HepG2 (cell line): ENCODE results near the gene FKBP8. TPM values are rescaled to one million over a fixed set of nuclear protein-coding genes. Genes with fewer than 3 reads are reported as not detected.

Experiments
- MED1 ChIP-seq: sonication (generic); formaldehyde crosslinking; IDR thresholded peaks from 2 replicates; pipeline ENCODE4 v1.4.0; 2020; ENCODE audit warnings: missing genetic modification reagents
- MED8 ChIP-seq: sonication (generic); formaldehyde crosslinking; IDR thresholded peaks from 2 replicates; pipeline ENCODE4 v1.8.1; 2023; ENCODE audit warnings: mild to moderate bottlenecking, missing genetic modification reagents; ENCODE audit not compliant: insufficient replicate concordance
- MIXL1 ChIP-seq: IDR thresholded peaks from 2 replicates; pipeline ENCODE4 v1.6.1; 2016
- NKX3-1 ChIP-seq: sonication (generic); formaldehyde crosslinking; IDR thresholded peaks from 2 replicates; pipeline ENCODE4 v1.5.0; 2020; ENCODE audit warnings: missing genetic modification reagents
- SIX4 ChIP-seq: sonication (generic); formaldehyde crosslinking; IDR thresholded peaks from 2 replicates; pipeline ENCODE4 v1.4.0; 2020; ENCODE audit warnings: missing genetic modification reagents
- TBX3 ChIP-seq: fragments of 450-650 bp; IDR thresholded peaks from 2 replicates; pipeline ENCODE4 v1.6.1; 2017; ENCODE audit warnings: antibody characterized with exemption, mild to moderate bottlenecking, inconsistent platforms, borderline replicate concordance
- YEATS4 ChIP-seq: sonication (generic); formaldehyde crosslinking; IDR thresholded peaks from 2 replicates; pipeline ENCODE4 v1.4.0; 2020; ENCODE audit warnings: missing genetic modification reagents, borderline replicate concordance
- ZFP41 ChIP-seq: sonication (generic); formaldehyde crosslinking; IDR thresholded peaks from 2 replicates; pipeline ENCODE4 v1.4.0; 2020; ENCODE audit warnings: mild to moderate bottlenecking, missing genetic modification reagents, borderline replicate concordance
- ZNF143 ChIP-seq: sonication (generic); formaldehyde crosslinking; IDR thresholded peaks from 2 replicates; pipeline ENCODE4 v1.4.0; 2020; ENCODE audit warnings: missing genetic modification reagents
- ZNF280B ChIP-seq: sonication (generic); formaldehyde crosslinking; IDR thresholded peaks from 2 replicates; pipeline ENCODE4 v1.5.0; 2020; ENCODE audit warnings: missing genetic modification reagents, mild to moderate bottlenecking, borderline replicate concordance
- ZNF3 ChIP-seq: IDR thresholded peaks from 2 replicates; pipeline ENCODE4 v1.7.0; 2017; ENCODE audit warnings: inconsistent platforms
- ZNF468 ChIP-seq: sonication (generic); formaldehyde crosslinking; IDR thresholded peaks from 2 replicates; pipeline ENCODE4 v1.8.0; 2022; ENCODE audit warnings: mild to moderate bottlenecking, moderate library complexity, missing genetic modification reagents
- ZNF543 ChIP-seq: sonication (generic); formaldehyde crosslinking; IDR thresholded peaks from 2 replicates; pipeline ENCODE4 v1.4.0; 2020; ENCODE audit warnings: mild to moderate bottlenecking, missing genetic modification reagents
- ZNF569 ChIP-seq: sonication (generic); formaldehyde crosslinking; IDR thresholded peaks from 2 replicates; pipeline ENCODE4 v1.5.0; 2020; ENCODE audit warnings: mild to moderate bottlenecking, missing genetic modification reagents, moderate library complexity, borderline replicate concordance
- polyA plus RNA-seq, 8 experiments: library from polyadenylated mRNA; depleted of rRNA in 3 of 8; stranded (reverse) in 7 of 8; unstranded in 1 of 8; fragments of >200 nt; fragmentation: Illumina TruSeq in 4 of 8; extraction: Trizol in 4 of 8; gene quantifications; 2 replicates each; pipeline versions ENCODE4 v1.2.1 to v1.2.3, GENCODE V29; 2011 to 2016; ENCODE audit warnings: low read depth in 4 of 8, missing spikeins in 1 of 8, mixed read lengths in 1 of 8; ENCODE audit not compliant: insufficient read depth in 1 of 8
- total RNA-seq, 5 experiments: library from RNA; depleted of rRNA; stranded (reverse); fragments of >200 nt; fragmentation: Illumina TruSeq; extraction: Trizol; gene quantifications; 2 replicates each; pipeline ENCODE4 v1.2.3, GENCODE V29; 2016; ENCODE audit warnings: low read depth in 1 of 5
- TF ChIP-seq, protein P1 (sequence below): sonication (generic); formaldehyde crosslinking; IDR thresholded peaks from 2 replicates; pipeline ENCODE4 v1.4.0; 2020; ENCODE audit warnings: mild to moderate bottlenecking, missing genetic modification reagents
- TF ChIP-seq, protein P2 (sequence below): sonication (generic); formaldehyde crosslinking; IDR thresholded peaks from 2 replicates; pipeline ENCODE4 v1.5.0; 2020; ENCODE audit warnings: missing genetic modification reagents
- TF ChIP-seq, protein P3 (sequence below): sonication (generic); formaldehyde crosslinking; IDR thresholded peaks from 2 replicates; pipeline ENCODE4 v1.4.0; 2020; ENCODE audit warnings: mild to moderate bottlenecking, missing genetic modification reagents
- TF ChIP-seq, protein P4 (sequence below): IDR thresholded peaks from 2 replicates; pipeline ENCODE4 v1.6.1; 2016

FKBP8 gene
- total and polyA plus RNA-seq, 2 of the 13 experiments (the other 11 are each of a cell fraction or from before 2014, with no cell fraction given) = 81.7 to 93.9 TPM

GRCh38 chr19:18589380-18590272 lies 46.3 kb upstream of the FKBP8 start (continued):
- TF ChIP-seq, protein P1, sequence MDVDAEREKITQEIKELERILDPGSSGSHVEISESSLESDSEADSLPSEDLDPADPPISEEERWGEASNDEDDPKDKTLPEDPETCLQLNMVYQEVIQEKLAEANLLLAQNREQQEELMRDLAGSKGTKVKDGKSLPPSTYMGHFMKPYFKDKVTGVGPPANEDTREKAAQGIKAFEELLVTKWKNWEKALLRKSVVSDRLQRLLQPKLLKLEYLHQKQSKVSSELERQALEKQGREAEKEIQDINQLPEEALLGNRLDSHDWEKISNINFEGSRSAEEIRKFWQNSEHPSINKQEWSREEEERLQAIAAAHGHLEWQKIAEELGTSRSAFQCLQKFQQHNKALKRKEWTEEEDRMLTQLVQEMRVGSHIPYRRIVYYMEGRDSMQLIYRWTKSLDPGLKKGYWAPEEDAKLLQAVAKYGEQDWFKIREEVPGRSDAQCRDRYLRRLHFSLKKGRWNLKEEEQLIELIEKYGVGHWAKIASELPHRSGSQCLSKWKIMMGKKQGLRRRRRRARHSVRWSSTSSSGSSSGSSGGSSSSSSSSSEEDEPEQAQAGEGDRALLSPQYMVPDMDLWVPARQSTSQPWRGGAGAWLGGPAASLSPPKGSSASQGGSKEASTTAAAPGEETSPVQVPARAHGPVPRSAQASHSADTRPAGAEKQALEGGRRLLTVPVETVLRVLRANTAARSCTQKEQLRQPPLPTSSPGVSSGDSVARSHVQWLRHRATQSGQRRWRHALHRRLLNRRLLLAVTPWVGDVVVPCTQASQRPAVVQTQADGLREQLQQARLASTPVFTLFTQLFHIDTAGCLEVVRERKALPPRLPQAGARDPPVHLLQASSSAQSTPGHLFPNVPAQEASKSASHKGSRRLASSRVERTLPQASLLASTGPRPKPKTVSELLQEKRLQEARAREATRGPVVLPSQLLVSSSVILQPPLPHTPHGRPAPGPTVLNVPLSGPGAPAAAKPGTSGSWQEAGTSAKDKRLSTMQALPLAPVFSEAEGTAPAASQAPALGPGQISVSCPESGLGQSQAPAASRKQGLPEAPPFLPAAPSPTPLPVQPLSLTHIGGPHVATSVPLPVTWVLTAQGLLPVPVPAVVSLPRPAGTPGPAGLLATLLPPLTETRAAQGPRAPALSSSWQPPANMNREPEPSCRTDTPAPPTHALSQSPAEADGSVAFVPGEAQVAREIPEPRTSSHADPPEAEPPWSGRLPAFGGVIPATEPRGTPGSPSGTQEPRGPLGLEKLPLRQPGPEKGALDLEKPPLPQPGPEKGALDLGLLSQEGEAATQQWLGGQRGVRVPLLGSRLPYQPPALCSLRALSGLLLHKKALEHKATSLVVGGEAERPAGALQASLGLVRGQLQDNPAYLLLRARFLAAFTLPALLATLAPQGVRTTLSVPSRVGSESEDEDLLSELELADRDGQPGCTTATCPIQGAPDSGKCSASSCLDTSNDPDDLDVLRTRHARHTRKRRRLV (CRISPR knock-in tag) = no peak
- TF ChIP-seq ZNF143 (CRISPR knock-in tag) (peak; percentile 29; the same call in 1 of the 2 replicates), ZNF280B (peak; percentile 95), SIX4 (CRISPR knock-in tag) (no peak), MED1 (CRISPR knock-in tag) (peak; percentile 81), MED8 (no peak), ZNF3 (CRISPR knock-in tag) (no peak), ZNF543 (CRISPR knock-in tag) (peak; percentile 89), ZFP41 (peak; percentile 97), ZNF569 (CRISPR knock-in tag) (peak; percentile 52; the same call in 1 of the 2 replicates), MIXL1 (CRISPR knock-in tag) (peak; percentile 54; the same call in 1 of the 2 replicates), YEATS4 (CRISPR knock-in tag) (peak; percentile 89), NKX3-1 (CRISPR knock-in tag) (peak; percentile 96), TBX3 (no peak), ZNF468 (CRISPR knock-in tag) (peak; percentile 99)
- TF ChIP-seq, protein P2, sequence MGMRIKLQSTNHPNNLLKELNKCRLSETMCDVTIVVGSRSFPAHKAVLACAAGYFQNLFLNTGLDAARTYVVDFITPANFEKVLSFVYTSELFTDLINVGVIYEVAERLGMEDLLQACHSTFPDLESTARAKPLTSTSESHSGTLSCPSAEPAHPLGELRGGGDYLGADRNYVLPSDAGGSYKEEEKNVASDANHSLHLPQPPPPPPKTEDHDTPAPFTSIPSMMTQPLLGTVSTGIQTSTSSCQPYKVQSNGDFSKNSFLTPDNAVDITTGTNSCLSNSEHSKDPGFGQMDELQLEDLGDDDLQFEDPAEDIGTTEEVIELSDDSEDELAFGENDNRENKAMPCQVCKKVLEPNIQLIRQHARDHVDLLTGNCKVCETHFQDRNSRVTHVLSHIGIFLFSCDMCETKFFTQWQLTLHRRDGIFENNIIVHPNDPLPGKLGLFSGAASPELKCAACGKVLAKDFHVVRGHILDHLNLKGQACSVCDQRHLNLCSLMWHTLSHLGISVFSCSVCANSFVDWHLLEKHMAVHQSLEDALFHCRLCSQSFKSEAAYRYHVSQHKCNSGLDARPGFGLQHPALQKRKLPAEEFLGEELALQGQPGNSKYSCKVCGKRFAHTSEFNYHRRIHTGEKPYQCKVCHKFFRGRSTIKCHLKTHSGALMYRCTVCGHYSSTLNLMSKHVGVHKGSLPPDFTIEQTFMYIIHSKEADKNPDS = no peak
- TF ChIP-seq, protein P3, sequence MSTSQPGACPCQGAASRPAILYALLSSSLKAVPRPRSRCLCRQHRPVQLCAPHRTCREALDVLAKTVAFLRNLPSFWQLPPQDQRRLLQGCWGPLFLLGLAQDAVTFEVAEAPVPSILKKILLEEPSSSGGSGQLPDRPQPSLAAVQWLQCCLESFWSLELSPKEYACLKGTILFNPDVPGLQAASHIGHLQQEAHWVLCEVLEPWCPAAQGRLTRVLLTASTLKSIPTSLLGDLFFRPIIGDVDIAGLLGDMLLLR (CRISPR knock-in tag) = peak; percentile 98
- TF ChIP-seq, protein P4, sequence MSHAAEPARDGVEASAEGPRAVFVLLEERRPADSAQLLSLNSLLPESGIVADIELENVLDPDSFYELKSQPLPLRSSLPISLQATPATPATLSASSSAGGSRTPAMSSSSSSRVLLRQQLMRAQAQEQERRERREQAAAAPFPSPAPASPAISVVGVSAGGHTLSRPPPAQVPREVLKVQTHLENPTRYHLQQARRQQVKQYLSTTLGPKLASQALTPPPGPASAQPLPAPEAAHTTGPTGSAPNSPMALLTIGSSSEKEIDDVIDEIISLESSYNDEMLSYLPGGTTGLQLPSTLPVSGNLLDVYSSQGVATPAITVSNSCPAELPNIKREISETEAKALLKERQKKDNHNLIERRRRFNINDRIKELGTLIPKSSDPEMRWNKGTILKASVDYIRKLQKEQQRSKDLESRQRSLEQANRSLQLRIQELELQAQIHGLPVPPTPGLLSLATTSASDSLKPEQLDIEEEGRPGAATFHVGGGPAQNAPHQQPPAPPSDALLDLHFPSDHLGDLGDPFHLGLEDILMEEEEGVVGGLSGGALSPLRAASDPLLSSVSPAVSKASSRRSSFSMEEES (CRISPR knock-in tag) = peak; percentile 47; the same call in 1 of the 2 replicates
